Activated gamma-delta T cell (primary cell): ENCODE results near the gene RAD18.

Experiments
- DNase-seq: peaks from one replicate; lab custom pipeline; 2025; lab: John Stamatoyannopoulos, UW

RAD18 gene

DNA sequence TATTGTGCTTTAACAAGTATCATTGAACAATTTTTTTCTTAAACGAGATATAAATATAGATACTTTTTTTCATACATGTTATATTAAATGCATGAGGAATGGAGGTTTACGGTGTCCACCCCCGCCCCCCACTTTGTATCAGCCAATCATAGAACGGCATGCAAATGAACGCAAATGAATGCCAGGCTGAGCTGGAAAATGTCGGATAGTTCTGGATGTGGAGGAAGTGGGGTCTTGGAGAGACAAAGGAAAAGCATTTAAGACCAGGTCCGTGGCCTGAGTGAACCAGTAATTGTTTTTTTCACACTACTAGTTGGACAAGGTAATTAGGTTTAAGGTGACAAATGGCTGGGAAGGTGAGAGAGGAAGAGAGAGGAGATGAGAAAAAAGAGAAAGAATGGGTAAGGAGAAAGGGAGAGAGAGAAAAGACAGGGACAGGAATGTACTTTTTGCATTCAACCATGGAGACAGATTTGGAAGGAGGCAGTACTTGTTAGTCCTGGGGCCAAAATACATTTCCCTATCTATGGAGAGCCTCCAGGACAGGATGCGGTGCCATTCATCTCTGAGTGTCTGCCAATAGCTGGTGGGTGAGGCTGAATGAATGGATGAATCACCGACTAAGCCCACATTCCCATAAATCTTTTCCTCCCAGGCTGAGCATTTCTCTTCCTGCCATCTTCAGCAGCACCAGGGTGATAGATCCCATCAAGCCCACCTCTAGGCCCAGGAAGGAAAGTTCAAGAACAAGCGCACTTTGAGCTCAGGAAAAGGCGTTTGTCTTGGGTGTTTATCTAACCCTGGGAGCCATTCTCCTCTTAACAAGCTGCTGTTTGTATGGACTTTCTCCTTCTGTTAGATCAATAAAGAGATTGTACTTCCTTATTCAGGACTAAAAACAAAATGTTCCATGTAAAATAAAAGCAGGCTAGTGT lies 1.4 kb upstream of the RAD18 start:
- no peak for DNase-seq

DNA sequence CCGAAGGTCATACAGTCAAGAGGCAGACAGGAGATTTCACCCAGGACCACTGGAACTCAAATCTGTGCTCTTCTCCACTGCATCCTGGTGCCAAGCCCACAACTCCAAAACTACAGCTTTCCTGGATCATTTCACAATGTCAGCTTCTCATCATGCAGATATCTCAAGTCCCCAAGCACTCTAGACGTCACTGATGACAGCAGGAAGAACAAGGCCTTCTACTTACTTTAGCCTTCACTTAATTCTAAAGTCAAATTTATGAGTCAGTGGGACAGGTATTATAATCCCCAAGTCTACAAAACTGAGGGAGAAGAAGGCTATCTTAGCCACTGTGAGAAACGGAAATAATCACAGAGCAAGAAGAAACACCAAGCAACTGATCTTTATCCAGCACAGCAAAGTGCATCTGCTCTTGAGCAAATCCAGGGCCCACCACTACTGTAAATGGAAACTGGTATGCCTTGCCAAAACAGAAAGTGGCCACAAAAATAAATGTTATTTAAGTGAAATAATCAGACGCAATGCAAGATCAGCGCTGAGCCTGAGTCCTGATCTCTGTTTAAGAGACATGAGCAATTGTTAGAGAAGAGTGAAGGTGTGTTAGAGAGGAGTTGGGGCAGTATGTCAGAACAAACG lies 928 bp downstream of the RAD18 start:
- no peak for DNase-seq

DNA sequence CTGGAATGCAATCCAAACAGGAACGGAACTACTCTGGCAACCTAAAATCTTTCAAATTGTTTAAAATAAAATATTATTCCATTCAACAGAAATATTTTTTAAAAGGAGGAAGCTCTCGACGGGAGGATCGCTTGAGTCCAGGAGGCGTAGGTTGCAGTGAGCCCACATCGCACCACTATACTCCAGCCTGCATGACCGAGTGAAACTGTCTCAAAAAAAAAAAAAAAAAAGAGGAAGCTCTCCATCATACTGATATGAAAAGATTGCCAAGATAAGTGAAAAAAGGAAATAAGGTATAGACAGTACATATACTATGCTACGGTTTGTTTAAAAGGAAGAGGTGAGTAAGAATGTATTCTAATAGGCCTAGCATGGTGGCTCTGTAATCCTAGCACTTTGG lies 3.6 kb downstream of the RAD18 start:
- DNase-seq: no peak

DNA sequence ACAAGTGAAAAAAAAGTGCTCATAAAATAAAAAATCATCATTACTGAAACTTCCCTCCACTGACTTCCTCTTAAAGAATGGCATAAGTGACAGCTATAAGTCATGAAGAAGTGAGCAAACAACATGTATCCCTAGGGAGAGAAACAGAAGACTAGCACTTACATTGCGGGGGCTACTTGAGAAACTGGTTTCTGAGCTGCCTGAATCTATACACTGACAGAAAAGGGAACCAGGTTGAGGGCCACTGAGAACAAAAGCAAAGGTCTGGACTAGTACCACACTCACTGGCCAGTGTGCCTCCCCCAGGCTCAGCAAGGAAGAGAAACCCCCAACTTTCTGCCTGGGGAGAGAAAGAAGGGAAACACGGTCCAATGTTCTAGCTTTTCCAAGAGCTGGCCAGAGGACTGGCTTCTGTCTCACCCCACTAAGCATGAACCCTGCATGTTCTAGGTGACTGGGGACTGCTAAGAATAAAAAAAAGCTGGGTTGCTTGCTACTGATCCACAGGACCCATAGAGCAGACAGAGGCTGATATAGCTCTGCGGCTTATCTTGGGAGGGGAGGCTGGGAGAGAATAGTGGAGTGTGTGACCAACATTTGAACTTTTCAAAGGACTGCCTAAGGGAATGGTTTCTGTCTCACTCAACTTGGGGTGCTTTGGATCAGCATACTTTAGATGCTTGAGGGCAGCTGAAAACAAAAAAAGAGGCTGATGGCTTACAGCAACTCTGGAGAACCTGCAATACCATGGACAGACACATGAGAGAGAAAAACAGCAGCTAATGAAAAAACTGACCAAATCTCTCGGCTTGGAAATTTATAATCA lies 8.1 kb downstream of the RAD18 start:
- DNase-seq: no peak

DNA sequence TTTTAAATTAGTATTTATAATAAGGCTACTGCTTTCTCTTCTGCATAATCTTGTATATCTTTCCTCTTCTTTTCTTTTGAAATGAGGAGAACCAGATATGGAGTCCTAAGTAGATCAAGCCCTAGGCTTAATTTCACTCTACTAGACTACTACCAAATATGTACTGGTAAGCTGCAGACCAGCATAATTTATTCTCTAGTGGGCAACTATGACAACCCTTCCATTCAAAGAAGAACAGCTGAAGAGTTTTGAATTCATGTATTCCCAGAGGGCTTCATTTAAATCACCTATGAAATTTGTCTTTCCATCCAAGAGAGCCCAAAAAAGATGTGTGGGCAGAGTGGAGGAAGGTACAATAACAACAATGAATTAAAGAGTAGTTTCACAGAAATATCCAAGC lies 10.0 kb downstream of the RAD18 start:
- no peak for DNase-seq

DNA sequence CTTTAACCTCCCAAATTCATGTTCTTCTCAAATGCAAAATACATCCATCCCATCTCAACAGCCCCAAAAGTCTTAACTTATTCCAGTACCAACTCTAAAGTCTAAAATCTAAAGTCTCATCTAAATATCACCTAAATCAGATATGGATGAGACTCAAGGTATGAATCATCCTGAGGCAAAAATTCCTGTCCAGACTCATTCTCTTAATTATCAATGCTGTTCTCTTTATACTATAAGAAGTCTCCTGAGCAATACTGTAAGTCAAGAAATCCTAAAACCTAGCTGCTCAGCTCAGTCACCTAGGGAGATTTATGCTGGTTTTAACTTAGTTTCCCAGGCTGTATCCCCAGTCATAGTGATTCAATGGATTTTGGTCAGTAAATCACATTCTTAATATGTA lies 11.1 kb downstream of the RAD18 start:
- DNase-seq: no peak

DNA sequence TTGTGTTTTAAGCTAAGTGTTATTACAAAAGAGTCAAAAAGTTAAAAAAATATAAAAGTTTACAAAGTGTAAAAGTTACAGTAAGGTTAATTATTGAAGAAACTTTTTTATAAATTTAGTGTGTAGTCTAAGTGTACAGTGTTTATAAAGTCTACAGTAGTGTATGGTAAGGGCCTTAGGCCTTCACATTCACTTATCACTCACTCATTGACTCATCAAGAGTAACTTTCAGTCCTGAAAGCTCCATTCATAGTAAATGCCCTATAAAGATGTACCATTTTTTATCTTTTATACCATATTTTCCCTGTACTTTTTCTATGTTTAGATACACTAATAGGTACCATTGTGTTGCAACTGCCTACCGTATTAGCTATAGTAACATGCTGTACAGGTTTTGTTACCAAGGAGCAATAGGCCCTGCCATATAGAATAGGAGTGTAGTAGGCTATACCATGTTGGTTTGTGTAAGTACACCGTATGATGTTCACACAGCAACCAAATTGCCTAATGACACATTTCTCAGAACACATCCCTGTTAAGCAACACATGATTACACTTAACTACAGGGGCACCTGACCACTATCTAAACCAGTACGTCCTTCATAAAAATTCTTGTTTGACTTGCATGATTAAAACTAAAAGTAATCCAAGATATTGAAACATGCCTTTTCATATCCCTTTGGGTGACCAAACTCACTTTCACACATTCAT lies 17.2 kb downstream of the RAD18 start:
- no peak for DNase-seq

DNA sequence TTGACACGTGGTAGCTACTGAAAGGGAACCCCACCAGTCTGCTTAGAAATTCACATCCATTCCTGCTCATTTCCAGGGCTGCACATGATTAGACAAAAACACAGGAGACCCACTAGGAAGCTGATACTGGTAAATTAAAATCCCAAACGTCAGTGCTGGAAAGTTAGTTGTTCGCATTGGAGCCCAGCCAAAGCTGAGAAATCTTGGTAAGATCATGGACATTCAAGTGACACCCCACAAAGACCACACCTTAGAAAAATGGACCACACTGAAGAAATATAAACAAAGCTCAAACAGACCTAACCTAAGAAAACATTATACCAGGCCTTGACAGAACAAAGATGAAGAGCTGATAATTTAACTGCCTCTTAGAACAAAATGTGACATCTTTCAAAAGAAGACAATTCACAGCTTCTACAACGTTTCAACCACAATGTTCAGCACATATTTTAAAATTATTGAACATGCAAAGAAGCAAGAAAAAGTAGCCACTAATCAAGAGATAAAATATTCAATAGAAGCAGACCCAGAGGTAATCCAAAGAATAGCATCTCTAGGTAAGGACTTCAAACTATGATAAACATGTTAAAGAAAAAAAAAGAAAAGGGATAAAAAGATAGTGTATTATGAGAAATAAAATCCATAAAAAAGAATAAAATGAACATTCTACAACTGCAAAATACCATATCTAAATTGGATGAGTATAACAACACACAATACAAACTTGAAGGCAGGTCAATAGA lies 20.4 kb downstream of the RAD18 start:
- DNase-seq: no peak

DNA sequence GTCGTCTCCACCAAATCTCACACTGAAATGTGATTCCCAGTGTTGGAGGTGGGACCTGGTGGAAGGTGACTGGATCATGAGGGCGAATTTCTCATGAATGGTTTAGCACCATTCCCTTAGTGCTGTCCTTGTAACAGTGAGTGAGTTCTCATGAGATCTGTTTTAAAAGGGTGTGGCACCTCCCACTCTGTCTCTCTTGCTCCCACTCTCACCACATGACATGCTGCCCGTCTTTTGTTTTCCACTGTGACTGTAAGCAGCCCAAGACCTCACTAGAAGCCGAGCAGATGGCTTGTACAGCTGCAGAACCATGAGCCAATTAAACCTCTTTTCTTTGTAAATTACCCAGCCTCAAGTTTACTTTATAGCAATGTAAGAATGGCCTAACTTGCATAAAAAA lies 21.2 kb downstream of the RAD18 start:
- DNase-seq: no peak

DNA sequence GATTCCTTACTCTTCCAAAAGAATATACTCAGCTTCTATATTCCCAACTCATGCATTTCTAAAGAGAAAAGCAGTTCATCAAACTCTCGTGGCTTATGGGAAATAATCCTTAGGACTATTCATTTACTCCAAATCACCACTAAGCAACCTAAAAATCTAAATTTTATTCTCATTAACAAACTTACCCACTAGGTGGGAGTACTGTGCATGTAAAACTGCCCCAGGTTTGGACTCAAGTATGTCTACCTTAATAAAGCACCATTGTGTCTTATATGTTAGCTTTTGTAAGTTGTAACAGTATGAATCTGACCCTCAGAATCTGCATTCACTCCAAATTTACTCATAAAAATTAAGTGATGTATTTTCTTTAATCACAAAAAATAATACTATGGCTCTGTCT lies 25.3 kb downstream of the RAD18 start:
- no peak for DNase-seq

DNA sequence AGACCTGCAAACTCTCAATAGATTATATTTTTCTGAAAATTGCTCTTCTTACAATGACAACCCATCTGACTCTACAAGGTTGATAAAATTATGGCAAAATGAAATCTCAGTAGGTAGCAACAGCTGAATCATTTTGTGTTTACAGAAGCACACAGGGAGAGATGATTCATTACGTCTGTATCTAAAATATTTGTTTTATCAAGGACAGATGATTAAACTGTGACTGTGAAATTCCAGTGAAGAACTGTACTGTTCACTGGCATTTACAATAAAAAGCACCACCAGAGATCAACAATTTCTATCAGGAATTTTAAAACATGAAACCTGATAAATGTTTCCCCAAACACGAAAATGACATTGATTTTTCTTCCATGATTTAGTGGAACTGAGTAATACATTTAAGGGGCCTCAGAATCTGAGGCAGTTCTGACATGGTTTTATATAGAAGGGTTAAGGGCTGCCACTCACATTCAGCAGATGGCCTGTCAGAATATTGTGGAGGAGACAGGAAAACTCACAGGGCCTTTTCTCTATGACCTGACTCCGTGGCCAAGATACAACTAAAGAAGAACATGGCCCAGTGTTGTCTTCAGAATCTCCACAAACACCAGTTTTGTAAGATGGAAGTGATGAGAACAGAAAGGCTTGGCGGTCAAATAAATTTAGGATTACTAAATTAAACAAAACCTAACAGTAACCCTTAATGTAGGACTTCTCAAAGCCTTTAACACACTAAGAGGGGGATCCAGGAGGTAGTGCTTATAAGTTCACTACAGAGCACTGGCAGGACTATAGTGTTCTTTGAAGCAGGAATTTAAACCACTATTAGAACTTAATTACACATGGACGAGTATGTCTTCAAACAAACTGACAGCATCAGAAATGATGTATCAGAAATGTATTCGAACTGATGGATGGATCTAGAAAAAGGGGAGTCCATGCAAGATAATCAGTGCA lies 25.9 kb downstream of the RAD18 start:
- no peak for DNase-seq

DNA sequence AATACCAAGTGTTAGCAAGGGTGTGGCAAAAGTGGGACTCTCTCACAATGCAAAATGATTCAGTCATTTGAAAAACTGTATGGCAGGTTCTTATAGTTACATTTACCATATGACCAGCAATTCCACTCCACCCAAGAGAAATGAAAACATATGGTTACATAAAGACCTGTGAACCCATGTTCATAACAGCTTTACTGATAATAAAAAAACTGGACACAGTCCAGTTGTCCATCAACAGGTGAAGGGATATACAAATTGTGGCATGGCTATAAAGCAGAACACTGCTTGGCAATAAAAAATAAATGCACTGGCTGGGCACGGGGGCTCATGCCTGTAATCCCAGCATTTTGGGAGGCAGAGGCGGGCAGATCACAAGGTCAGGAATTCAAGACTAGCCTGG lies 30.8 kb downstream of the RAD18 start:
- DNase-seq: no peak

DNA sequence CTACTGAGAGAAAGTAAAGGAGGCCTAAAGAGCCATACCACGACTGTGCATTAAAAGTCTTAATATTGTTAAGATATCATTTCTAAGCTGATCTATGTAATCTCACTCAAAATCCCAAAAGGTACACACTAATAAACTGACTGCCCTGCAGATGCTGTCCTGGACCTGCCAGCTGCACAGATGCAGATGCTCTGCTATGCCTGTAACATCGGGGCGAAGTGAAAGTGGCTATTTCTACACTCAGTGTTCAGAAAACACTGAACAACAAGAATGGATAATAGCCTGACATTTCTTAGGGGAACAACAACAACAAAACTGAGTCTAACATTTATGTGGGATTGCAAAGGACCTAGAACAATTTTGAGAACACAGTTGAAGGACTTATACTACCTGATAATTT lies 31.9 kb downstream of the RAD18 start:
- no peak for DNase-seq

DNA sequence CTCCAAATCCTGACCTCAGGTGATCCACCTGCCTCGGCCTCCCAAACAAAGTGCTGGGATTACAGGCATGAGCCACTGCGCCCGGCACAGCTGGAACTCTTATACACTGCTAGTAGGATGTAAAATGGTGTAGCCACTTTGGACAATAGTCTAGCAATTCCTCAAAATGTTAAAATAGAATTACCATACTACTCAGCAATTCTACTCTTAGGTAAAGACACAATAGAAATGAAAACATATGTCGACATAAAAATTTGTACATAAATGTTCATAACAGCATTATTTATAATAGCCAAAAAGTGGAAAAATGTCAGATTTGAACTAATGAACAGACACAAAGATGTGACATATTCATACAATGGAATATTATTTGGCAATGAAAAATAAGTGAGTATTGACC lies 33.4 kb downstream of the RAD18 start:
- no peak for DNase-seq

DNA sequence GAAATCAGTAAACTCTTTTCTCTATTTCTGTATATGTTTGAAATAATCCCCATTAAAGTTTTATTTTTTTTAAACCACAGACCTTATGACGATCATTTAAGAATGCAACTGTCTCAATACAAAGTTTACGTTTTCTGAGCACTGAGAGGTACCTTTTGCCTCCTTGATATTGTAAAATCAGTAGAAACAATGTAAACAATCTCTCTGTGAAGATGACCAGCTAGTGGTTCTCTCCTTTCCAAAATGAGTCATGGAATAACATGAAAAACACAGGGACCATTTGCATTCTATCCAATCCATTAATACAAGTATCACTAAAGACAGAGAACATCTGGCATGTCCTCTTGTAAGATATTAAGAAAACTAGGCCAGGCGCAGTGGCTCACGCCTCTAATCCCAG lies 48.8 kb downstream of the RAD18 start:
- DNase-seq: no peak

DNA sequence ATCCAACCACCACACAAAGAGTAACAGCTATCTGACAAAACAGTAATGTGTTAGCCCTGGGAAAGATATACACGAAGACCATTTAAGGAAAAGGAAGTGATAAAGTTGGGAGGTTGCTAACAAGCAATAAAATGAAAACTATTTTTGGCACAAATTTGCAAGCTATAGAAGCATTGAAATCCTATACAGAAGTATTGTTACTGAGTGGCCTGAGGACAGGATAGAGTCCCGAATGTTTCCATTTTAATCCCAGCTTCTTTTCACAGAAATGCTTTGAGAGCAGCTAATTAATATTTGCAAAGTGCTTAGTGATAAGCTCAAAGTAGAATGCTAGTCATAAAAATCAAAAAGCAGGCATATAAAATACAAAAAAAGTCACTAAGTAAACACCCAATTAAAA lies 51.5 kb downstream of the RAD18 start:
- no peak for DNase-seq

DNA sequence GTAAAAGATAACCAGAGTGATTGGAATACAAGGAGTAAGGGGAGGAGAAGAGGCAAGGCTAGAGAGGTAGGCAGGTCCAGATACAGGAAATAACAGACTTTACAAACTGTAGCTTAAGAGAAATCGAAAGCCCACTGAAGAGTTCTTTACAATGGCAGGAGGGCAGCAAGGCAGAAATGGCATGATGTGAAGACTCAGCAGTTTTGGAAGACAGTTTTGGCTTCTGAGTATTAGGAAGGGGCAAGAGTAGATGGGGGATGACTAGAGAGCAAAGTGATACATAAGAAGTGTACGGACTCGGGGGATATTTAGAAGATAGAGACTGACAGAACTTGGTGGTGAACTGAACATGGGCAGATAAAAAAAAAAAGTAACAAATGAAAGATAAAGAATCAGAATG lies 54.1 kb downstream of the RAD18 start:
- DNase-seq: no peak

DNA sequence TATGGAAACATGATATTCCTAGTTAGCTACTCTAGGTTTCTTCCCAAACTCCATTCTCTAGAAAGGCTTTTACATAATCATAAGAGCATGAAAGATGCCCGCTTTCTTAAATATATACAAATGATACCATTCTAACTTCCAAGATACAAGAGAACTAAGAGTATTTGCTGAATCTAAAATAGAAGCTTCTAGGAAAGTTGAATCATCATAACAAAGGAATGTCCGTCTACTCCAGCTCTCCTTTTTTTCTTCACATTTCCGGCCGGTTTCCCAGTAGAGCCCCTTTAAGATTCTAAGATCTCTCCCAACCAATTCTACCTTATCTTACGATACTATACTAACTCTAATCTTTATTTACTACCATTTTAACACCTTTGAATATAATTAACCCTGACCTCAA lies 60.1 kb downstream of the RAD18 start:
- DNase-seq: no peak

DNA sequence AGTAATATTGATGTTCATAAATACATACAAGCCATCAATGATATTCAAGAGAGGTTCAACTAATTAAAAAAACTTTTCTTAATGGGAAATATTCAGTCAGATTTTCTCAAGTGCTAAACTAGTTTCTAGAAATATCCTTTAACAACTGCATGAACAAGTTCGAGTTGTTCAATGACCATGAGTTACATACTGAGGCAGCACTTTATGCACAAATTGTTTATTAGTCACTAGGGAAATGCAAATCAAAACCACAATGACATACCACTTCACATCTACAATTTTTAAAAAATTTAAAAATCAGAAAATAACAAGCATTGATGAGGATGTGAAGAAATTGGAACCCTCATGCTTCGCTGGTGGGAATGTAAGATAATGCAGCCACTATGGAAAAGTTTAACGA lies 62.4 kb downstream of the RAD18 start:
- DNase-seq: no peak

DNA sequence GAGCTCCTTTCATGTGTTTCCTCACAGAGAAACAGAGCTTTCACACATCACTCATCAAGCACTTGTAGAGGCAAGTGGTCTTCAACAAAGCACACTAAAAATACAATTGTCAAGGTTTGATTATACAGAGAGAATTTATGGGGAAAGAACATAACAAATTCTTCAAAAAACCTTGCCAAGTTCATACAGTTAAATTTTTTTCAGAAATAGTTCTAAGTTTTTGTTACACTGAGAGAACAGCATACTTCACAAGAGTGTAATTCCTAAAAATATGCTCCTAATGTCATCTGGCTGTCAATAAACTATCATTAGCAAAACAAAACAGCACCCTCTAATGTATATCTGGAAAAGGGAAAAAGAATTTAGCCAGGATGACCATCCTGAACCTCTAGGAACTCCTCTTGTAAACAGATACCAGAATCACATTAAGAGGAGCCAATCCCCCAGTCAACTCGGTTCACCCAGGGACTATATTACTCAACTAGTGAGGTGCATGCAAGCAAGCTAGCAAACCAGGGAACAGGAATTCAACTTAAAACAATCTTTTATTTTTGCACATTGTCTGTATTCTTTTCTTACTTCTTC lies 63.3 kb downstream of the RAD18 start:
- DNase-seq: no peak
